Measurements from ENCODE around the gene CNTNAP2.

GRCh38 chr7:147282204-147282603 lies 1165.6 kb downstream of the CNTNAP2 start:
- no peak for TF ChIP-seq GATA2 (IDR thresholded peaks at IDR 0.05; ENCODE audit: low read depth, low read length)
- TF ChIP-seq GATA3 (IDR thresholded peaks at IDR 0.05; ENCODE audit: low read depth, low read length), result no peak
